GM19023 (cell line): ENCODE data around the gene FCN3.
"Not testable (repeated sequence)": the region's sequence is repeated elsewhere in the genome, so short reads cannot be mapped to it uniquely, and the experiment has no call there.

ENCODE experiments used
- ATAC-seq: cut with Tn5 transposase; IDR thresholded peaks from one replicate; pipeline ENCODE4 v1.9.1; 2021; ENCODE audit warnings: mild to moderate bottlenecking, moderate library complexity; ENCODE audit not compliant: unreplicated experiment

Gene FCN3

DNA sequence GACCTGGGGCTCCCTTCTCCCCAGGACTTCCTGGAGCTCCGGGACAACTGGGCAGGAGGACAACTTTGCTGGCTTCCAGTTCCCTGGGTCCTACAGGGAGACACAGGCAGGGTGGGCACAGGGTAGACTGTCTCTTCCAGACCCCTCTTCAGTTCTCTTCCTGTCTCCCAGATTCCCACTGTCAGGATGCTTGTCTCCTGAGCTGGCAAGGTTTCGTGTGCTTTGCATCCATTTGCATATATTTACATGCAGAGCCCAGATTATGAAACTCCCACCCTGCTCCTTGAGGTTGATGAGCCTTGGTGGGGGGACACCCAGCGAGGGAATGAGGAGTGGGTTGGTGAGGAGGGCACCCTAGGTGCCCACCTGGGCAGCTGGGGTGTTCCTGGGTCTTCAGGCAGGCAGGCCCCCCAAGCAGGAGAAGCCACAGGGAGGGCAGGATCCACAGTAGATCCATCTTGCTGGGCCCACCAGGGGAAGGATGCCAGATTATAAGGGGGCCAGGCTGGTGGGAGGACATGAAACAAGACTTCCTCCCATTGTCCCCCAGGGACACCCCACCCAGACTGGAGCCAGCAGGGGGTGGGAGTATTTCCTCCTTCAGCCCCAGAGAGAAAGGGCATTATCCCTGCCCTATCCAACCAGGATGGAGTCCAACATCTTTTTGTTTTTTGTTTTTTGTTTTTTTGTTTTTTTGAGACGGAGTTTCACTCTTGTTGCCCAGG lies at the start of gene FCN3:
Gene FCN3, minus strand, starts transcription at position 463 of the 725 bp plus-strand sequence. Its CDS starts 6 bp downstream, at position 457.
- ATAC-seq: no peak

- no peak for ATAC-seq
Observed at GRCh38 chr1:27423709-27424108, 49.1 kb upstream of the FCN3 start.

GRCh38 chr1:27418326-27419185 lies 43.9 kb upstream of the FCN3 start:
- no peak for ATAC-seq

DNA sequence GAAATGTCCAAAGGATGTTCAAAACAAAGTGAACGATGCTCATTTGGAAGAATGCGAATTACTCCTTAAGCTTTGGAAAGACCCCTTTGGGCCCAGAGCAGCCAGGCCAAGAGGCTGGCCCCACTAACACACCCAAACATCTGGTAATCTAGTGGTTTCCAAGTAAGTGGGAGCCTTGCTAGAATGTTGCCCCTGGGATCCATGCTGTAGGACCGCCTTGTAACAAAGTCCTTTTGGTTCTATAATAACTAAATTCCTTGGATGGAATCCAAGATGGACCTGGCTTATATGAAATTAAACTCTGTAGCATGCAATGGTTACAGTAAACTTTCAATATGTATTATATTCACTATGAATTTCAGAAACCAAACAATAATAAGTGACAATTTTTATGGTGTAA lies 43.1 kb upstream of the FCN3 start:
- ATAC-seq: no peak

DNA sequence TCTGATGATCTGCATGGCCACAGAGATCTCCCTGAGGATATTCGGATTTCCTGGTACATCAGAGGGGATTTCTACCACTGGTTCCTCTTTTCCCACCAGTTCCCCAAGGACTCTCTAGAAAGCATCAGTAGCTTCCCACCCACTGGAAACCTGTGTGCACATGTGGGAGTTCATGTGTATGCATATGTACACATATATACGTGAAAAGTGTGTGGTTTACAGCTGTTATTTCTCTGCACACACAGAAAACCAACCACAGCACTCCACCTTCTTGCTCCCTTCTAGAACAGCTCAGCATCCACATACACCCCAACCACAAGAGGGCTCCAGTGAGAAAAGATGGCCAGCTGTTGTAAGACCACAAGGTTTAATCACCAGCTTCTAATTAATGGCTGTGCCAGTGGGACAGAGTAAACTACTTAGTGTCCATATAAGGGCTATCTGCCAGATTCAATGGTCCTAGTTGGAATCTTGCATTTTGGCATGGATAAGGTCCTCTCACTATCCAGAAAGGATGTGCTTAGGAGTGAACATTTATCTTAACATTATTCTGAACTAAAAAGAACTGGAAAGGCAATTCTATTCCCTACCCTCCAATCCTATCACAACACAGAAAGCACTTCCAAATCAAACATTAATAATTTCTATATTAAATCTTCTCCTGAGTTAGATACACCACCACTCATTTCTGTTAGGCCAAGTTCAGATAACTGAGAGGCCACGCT lies 41.9 kb upstream of the FCN3 start:
- no peak for ATAC-seq

GRCh38 chr1:27414091-27414490 lies 39.5 kb upstream of the FCN3 start:
- ATAC-seq: no peak

DNA sequence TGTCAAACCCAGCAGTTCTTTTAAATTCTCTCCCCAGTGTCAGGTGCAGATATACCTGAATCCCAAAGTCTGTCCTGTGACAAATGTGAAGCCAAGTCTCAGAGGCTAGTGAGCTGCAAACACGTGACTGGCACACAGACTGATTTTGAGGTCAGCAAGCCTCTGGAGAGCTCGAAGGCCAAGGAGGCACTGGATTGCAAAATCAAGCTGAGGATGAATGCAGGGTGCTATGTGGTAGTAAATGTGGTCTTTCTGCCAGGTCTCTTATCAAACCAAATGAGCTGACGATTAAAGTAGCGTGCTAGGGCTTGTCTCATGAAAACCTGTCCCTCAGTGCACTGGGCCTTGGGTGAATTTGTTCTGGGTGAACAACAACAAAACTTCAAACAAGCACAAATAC lies 38.4 kb upstream of the FCN3 start:
- ATAC-seq: no peak

- no peak for ATAC-seq
Observed at GRCh38 chr1:27412502-27412901, 37.9 kb upstream of the FCN3 start.

- no peak for ATAC-seq
Observed at GRCh38 chr1:27410709-27411108, 36.1 kb upstream of the FCN3 start.

DNA sequence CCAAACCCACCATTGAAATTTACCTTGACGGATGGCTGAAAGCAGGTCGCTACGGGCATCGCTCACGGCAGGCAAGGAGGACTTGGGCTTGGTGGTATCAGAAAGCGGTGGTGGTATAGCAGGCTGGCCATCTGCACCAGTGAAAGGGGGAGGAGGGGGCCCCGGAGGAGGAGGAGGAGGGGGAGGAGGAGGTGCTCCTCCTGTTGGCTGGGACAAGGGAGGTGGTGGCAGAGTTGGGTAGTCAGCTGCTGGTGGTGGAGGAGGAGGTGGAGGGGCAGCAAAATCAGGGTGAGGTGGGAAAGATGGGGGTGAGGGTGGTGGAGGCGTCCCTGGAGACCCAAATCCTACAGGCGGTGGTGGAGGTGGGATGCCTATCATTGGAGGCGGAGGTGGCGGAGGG lies 35.0 kb upstream of the FCN3 start:
- no peak for ATAC-seq

DNA sequence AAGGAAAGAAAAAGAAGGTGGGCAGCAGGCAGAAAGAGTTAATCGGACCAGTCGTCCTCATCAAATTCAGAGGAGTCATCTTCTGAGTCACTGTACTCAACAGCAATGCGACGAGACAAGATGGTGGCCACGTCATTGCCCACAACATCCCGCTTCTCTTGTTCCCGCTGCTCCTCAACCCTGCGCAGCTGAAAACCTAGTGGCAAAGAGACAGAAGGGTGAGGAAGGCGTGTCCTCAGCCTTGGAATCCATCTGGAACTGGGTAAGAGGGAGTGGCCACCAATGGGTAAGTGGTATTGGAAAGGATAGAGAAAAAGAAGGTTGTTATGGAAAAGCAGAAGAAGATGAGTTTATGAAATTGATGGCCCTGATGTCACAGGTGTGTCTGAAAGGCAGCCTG lies 33.5 kb upstream of the FCN3 start:
- ATAC-seq: no peak

GRCh38 chr1:27406791-27407190 lies 32.2 kb upstream of the FCN3 start:
- ATAC-seq: not testable (repeated sequence)

GRCh38 chr1:27406362-27406680 lies 31.7 kb upstream of the FCN3 start:
- no peak for ATAC-seq

DNA sequence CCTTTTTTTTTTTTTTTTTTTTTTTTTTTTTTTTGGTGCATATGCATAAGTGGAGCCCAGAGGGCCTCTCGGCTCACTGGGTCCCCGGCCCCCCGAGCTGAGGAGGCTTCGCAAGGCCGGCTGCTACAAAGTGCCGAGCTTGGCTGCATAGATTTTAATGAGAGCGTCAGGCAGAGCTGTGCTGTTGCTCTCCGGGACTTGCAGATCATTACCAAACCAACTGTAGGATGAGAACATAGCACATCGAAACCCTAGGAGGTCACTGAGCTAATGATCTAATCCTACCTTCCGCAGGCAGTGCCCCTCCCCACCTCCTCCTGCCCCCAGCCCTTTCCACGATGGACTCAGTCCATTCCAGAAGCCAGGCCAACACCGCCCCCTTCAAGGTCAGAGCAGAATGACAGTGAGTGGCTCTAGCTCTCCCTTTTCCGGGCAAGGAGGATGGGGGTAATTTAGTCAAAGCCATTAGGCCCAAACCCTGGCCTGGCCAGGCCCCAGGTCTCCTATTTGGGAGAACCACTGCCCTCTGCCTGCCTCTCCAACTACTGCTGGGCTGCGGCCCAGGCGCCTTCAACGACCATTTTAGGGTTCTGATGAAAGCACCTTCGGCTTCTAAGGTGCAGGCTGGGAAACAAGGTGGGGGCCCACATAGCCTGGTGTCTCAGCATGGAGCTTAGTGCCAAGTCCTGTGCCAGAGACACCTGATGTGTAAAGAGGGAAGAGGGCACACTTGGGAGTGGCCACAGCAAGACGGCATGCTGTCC lies 31.2 kb upstream of the FCN3 start:
- ATAC-seq: not testable (repeated sequence)

GRCh38 chr1:27405074-27405473 lies 30.4 kb upstream of the FCN3 start:
- no peak for ATAC-seq

- no peak for ATAC-seq
Observed at GRCh38 chr1:27403931-27404330, 29.3 kb upstream of the FCN3 start.

- ATAC-seq: no peak
Observed at GRCh38 chr1:27403065-27403726, 28.6 kb upstream of the FCN3 start.

DNA sequence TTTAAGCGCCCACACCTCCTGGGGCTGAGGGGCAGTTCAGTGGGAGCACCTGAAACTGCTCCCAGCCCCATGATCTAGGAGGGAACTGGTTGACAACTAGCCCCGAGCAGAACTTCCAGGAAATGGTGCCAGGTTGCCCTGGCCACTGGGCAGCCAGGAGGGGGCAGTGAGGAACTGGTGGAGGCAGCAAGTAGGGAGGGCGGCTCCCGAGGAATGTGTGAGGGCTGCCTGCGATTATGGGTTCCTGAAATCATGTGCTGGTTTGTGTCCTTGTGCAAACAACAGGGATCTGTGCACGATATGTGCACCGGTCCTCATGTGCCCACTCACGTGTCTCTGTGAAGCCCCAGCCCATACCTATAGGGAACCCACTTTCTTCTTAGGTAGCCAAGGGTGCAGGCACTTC lies 27.7 kb upstream of the FCN3 start:
- ATAC-seq: no peak

DNA sequence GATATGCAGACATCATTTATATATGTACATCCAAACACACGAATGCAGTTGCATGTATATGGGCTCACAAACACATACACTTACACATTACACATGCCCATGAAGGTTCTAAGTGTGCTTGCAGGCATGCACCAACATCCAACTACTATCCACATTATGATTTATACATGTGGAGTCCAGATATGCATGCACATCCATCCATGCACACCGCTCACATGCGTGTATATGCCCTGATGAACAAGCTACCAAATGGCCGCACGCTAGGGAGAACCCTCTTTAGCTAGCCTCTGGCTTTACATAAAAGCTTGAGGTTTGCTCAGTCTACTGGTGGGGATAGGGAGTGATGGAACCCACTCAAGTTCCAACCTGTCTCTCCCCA lies 26.3 kb upstream of the FCN3 start:
- ATAC-seq: no peak
